Measurements from ENCODE around the gene MED7. TPM values are rescaled to one million over a fixed set of nuclear protein-coding genes. Genes with fewer than 3 reads are reported as not detected.

Gene MED7
- total and polyA plus RNA-seq, 2 of the 8 experiments (the other 6 are each of a cell fraction or from before 2014, with no cell fraction given), result 6.9 to 9.5 TPM

DNA sequence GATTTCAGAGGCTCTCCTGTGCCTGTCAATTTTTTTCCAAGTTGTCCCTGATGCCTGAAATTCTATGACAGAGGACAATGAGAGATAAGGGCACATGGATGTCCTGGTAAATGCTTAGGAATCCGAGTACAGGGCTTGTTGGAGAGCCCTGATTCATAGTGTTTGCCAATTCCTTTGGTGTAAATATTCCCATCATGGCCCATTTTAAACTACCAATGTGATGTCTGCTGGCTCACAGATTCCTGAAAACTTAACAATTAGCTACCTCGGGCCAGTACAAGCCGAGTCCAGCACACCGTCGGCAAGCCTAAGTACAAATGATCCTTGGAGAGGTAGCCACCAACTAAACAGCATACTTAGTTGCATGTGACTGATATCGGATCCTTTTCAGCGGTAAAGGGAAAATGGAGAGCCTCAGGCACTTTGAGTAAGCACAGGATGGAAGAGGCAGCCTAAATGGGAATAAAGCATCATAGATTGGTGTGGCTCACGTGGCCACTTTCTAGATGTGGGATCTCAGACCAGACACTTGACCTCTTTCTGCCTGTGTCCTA, 41.5 kb upstream of the MED7 start:
- TF ChIP-seq CTBP2 (IDR thresholded peaks at IDR 0.05; ENCODE audit: borderline replicate concordance, insufficient read depth, insufficient read length, low read length) (no peak), CHD1 (IDR thresholded peaks at IDR 0.05; ENCODE audit: low read depth, low read length) (no peak)
- Histone ChIP-seq H3K18ac (ENCODE audit: extremely low read depth, low read length) (no peak overlapping the region), H3K4me3 (ENCODE audit: extremely low read depth in 1 of 4, insufficient read depth in 2 of 4, low read depth in 3 of 4, low read length in 4 of 4) (no peak overlapping the region), H3K27me3 (replicated peaks in 1 of 4; ENCODE audit: control insufficient read depth in 3 of 4, extremely low read depth in 1 of 4, insufficient read depth in 3 of 4, low read length in 3 of 4) (peaks cover 1 to 26% (median 11%) of the 10 kb centered on the region in 4 experiments), H2BK12ac (ENCODE audit: low read depth, low read length) (no peak overlapping the region), H3K79me1 (ENCODE audit: low read depth, low read length) (no peaks in the 10 kb centered on the region), H3K9me3 (ENCODE audit: insufficient read depth in 2 of 2, low read depth in 1 of 2, low read length in 1 of 2) (no peaks in the 10 kb centered on the region), H3K4me2 (ENCODE audit: insufficient read depth in 1 of 2, low read depth in 2 of 2, low read length in 2 of 2) (no peak overlapping the region), H2AK5ac (ENCODE audit: low read depth, low read length) (no peak overlapping the region), H2AFZ (ENCODE audit: low read length) (no peak overlapping the region), H3K23ac (ENCODE audit: insufficient read length) (no peak overlapping the region), H2BK20ac (ENCODE audit: low read length) (no peak overlapping the region), H3K4ac (replicated peaks; ENCODE audit: insufficient read length, low read depth, low read length) (no peak overlapping the region), H4K5ac (ENCODE audit: insufficient read length, low read depth, low read length) (no peak overlapping the region), H3K23me2 (ENCODE audit: low read depth, low read length) (no peaks in the 10 kb centered on the region), H3K27ac (ENCODE audit: low read depth, low read length) (no peak overlapping the region), H3K79me2 (ENCODE audit: control insufficient read depth in 1 of 2, insufficient read depth in 2 of 2, low read length in 2 of 2) (no peaks in the 10 kb centered on the region), H3K36me3 (ENCODE audit: control insufficient read depth in 2 of 4, insufficient read depth in 4 of 4, low read length in 3 of 4) (no peaks in the 10 kb centered on the region), H3K14ac (ENCODE audit: insufficient read length) (no peak overlapping the region), H3K56ac (replicated peaks; ENCODE audit: insufficient read length, low read depth, low read length) (no peak overlapping the region), H2BK5ac (ENCODE audit: low read depth, low read length) (no peak overlapping the region), H2BK120ac (replicated peaks; ENCODE audit: low read depth, low read length) (no peak overlapping the region), H4K91ac (replicated peaks; ENCODE audit: insufficient read length, low read length) (no peak overlapping the region), H3K4me1 (replicated peaks in 1 of 4; ENCODE audit: control insufficient read depth in 3 of 4, insufficient read depth in 4 of 4, low read length in 3 of 4) (no peaks in the 10 kb centered on the region), H4K20me1 (replicated peaks in 1 of 2; ENCODE audit: control insufficient read depth in 1 of 2, insufficient read depth in 2 of 2, low read length in 2 of 2) (peaks cover 0 to 2% of the 10 kb centered on the region in 2 experiments), H3K9ac (replicated peaks in 1 of 4; ENCODE audit: extremely low read depth in 1 of 4, low read depth in 3 of 4, low read length in 3 of 4) (no peak overlapping the region), H2BK15ac (ENCODE audit: low read length) (no peak overlapping the region), H4K8ac (ENCODE audit: extremely low read depth, insufficient read depth, low read length) (no peak overlapping the region)
- no peak for DNase-seq (ENCODE audit: low read depth in 1 of 2, low spot score in 2 of 2)
- no peak for FAIRE-seq
- CTCF ChIA-PET (ENCODE audit: partially characterized antibody), result interaction anchor here (1.6 kb wide), 1 partner anchor 120 kb away, joined by 3 read pairs; no protein-coding TSS in a partner anchor
- 96% methylated on average over 8 of the region's 8 CpGs; no CpG with 5 or more reads in 1 of the 2 experiments for WGBS, 2 experiments (ENCODE audit: extremely low coverage in 1 of 2, insufficient coverage in 1 of 2, insufficient read length in 1 of 2, insufficient replicate concordance in 2 of 2, low coverage in 1 of 2, low lambda C conversion rate in 2 of 2, missing lambda C conversion rate in 1 of 2)
- POLR2A ChIA-PET (ENCODE audit: partially characterized antibody), result no interaction called here
